Measurements from ENCODE around the gene ADAMTS19. TPM values are rescaled to one million over a fixed set of nuclear protein-coding genes. Genes with fewer than 3 reads are reported as not detected.

The ADAMTS19 gene
- total and polyA plus RNA-seq, 2 experiments from 2014 or later: not detected

DNA sequence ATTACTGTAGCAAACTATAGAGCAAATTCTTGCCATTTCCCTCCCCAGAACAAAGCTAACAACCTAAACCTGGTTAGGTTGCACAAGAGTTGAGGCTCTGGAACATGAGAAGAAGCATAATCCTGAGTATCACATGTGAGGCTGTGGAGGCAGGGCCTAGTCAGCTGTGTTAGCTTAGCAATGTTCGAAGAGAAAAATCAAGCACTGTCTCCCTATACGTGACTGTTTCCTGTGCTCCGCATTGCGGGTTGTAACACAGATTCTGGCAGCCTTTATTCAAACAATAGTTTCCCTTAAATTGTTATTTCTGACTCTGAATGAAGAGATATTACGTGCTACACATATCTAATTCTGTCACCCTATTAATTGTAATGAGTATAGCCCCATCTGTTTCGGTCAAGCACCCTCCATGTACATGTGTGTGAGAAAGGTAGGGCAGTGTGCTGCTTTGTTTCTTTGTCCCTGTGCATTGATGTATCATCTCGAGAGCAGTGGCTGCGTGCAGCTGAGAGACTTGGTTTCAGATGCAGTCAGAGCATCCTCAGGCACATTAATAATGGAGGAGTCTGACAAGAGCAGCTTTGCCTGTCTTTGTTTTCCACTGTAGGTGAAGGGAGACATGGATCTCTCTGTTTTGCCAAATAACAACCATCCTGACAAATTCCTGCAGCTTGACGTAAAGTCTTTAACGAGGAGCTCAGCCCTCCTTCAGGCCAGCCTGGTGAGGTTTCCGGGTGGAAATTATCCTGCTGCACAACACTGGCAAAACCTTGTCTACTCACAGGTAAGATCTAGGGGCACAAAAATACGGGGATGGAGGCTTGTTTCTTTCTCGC, 287.7 kb downstream of the ADAMTS19 start, which contains the start of gene MINAR2:
MINAR2 (plus strand) TSS at position 523 of the 836 bp plus-strand sequence; CDS start at position 620, 97 bp downstream.
- H3K27me3 ChIP-seq (replicated peaks; ENCODE audit: insufficient read depth): no peaks in the 10 kb centered on the region
- WGBS, 2 experiments (ENCODE audit: low coverage in 1 of 2, low lambda C conversion rate in 2 of 2, missing lambda C conversion rate in 2 of 2): 33 to 35% methylated on average over 13 of the region's 13 CpGs
- DNase-seq: no peak
- no peaks in the 10 kb centered on the region for H3K4me1 ChIP-seq (ENCODE audit: insufficient read depth)
- H3K9me2 ChIP-seq (ENCODE audit: insufficient read depth): no peaks in the 10 kb centered on the region
- no peaks in the 10 kb centered on the region for H3K36me3 ChIP-seq (ENCODE audit: low read depth)
- H3K4me2 ChIP-seq (ENCODE audit: unreplicated experiment): no peak within 1 kb of the TSS
- TF ChIP-seq EZH2phosphoT487 (IDR thresholded peaks at IDR 0.05; ENCODE audit: insufficient read depth, low read depth) (no peak), EZH2 (IDR thresholded peaks at IDR 0.05; ENCODE audit: insufficient read depth, poor library complexity, severe bottlenecking) (no peak)
- no peaks in the 10 kb centered on the region for H3K9me3 ChIP-seq (ENCODE audit: low read depth)
- no peak within 1 kb of the TSS for H2AFZ ChIP-seq
- H3K27ac ChIP-seq: no peak within 1 kb of the TSS
- no peaks in the 10 kb centered on the region for H4K20me1 ChIP-seq (ENCODE audit: insufficient read depth)
- H3K4me3 ChIP-seq: no peak within 1 kb of the TSS
- no peaks in the 10 kb centered on the region for H3K79me2 ChIP-seq (ENCODE audit: insufficient read depth)
- in situ Hi-C loops (cut with MboI): no loop called here
- no peaks in the 10 kb centered on the region for H3F3A ChIP-seq (ENCODE audit: insufficient read depth)
- H3K9ac ChIP-seq: no peak within 1 kb of the TSS

DNA sequence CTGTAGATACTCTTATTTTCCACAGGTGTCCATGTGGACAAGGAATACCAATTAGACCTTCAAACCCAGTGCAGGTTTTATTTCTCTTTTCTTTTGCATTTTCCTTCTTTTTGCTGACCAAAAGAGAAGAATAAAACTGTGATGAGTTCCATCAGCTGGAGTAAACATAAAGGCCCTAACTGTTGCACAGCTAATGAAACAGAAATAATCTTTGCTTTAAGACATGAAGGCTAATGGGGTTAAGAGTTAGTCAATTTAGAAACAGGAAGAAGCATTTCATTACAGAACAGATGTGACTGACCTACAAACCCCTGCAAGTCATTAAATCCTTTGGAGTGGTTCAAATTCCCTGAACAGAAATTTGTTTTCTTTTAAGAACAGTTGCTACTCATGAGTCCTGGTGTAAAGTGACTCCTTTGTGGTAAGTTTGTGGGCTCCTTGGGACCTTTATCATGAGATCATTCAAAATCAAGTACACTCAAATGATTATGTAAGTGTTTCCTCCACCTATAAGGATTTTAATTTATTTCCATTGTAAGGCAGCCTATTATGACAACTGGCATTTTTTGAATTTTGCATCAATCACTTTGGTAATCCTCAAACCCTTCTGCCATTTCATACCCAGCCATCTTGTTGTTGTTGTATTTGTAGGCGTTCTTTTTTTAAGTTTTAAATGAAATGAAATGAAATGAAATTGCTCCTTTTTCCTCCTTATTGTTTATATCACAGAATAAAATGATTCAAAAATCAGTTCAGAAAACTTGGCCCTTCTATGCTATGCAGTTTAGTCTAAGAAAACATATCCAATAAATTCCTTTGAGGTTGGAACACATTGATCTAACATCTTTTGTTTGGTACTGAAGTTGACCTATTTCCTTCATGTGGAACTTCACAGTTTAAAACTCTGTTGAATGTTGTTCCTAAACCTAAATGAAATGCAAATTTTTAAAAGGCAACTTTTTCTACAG, 289.1 kb downstream of the ADAMTS19 start:
- WGBS, 2 experiments (ENCODE audit: low coverage in 1 of 2, low lambda C conversion rate in 2 of 2, missing lambda C conversion rate in 2 of 2): 0 to 2% methylated on average over 1 of the region's 1 CpG
- Histone ChIP-seq H3K4me3 (no peak overlapping the region), H2AFZ (no peak overlapping the region), H3K27ac (no peak overlapping the region), H3K79me2 (ENCODE audit: insufficient read depth) (no peaks in the 10 kb centered on the region), H3K9me3 (ENCODE audit: low read depth) (no peaks in the 10 kb centered on the region), H3K9me2 (ENCODE audit: insufficient read depth) (no peaks in the 10 kb centered on the region), H3K9ac (no peak overlapping the region), H3K4me2 (ENCODE audit: unreplicated experiment) (no peak overlapping the region), H3F3A (ENCODE audit: insufficient read depth) (no peaks in the 10 kb centered on the region), H3K36me3 (ENCODE audit: low read depth) (no peaks in the 10 kb centered on the region), H3K27me3 (replicated peaks; ENCODE audit: insufficient read depth) (no peaks in the 10 kb centered on the region), H4K20me1 (ENCODE audit: insufficient read depth) (no peaks in the 10 kb centered on the region), H3K4me1 (ENCODE audit: insufficient read depth) (no peaks in the 10 kb centered on the region)
- in situ Hi-C loops (cut with MboI): no loop called here
- no peak for DNase-seq
- TF ChIP-seq EZH2phosphoT487 (IDR thresholded peaks at IDR 0.05; ENCODE audit: insufficient read depth, low read depth): no peak
- no peak for TF ChIP-seq EZH2 (IDR thresholded peaks at IDR 0.05; ENCODE audit: insufficient read depth, poor library complexity, severe bottlenecking)

DNA sequence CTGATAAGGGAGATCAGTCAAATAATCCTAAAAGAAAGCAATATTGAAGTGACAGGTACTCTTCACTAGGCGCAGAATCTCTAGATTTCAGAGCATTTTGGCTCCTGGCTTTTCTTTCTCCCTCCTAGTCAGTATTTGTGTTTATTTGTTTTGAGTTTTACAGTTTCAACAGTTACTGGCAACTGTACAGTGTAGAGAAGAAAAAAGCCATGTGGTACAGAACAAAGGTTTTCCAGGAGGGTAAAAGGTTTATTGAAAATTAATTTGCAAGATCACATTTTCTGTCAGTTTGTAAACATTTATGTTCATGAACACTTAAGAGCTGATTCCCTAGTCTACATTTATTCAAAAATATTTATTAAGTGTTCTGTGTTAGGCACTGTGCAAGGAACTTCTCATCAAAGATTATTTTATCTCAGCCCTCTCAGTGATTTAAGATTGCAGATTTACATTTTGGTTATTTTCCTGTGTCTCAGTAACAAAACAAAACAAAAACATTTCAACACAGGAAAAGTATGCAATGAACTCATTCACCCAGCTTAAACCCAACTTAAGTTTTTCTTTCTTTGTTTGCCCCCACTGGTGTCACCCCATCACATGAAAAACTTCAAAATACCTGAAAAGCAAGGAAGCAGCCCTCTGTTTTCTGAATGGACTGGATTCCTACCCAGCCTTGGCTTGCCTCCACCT, 300.7 kb downstream of the ADAMTS19 start:
- Histone ChIP-seq H4K20me1 (ENCODE audit: insufficient read depth) (no peaks in the 10 kb centered on the region), H3K9ac (no peak overlapping the region), H3K27me3 (replicated peaks; ENCODE audit: insufficient read depth) (no peaks in the 10 kb centered on the region), H3K27ac (no peak overlapping the region), H3K9me2 (ENCODE audit: insufficient read depth) (no peaks in the 10 kb centered on the region), H3K4me2 (ENCODE audit: unreplicated experiment) (no peak overlapping the region), H3K79me2 (ENCODE audit: insufficient read depth) (no peaks in the 10 kb centered on the region), H3K9me3 (ENCODE audit: low read depth) (no peaks in the 10 kb centered on the region), H3K4me3 (no peak overlapping the region), H2AFZ (no peak overlapping the region), H3K36me3 (ENCODE audit: low read depth) (no peaks in the 10 kb centered on the region), H3F3A (ENCODE audit: insufficient read depth) (no peaks in the 10 kb centered on the region), H3K4me1 (ENCODE audit: insufficient read depth) (no peaks in the 10 kb centered on the region)
- no peak for TF ChIP-seq EZH2 (IDR thresholded peaks at IDR 0.05; ENCODE audit: insufficient read depth, poor library complexity, severe bottlenecking)
- no peak for TF ChIP-seq EZH2phosphoT487 (IDR thresholded peaks at IDR 0.05; ENCODE audit: insufficient read depth, low read depth)
- DNase-seq: no peak
- 44 to 48% methylated on average over 1 of the region's 1 CpG for WGBS, 2 experiments (ENCODE audit: low coverage in 1 of 2, low lambda C conversion rate in 2 of 2, missing lambda C conversion rate in 2 of 2)
- in situ Hi-C loops (cut with MboI): loop anchor here (10.0 to 25.0 kb wide), 2 partner anchors 846 to 1548 kb away; no protein-coding TSS in a partner anchor

DNA sequence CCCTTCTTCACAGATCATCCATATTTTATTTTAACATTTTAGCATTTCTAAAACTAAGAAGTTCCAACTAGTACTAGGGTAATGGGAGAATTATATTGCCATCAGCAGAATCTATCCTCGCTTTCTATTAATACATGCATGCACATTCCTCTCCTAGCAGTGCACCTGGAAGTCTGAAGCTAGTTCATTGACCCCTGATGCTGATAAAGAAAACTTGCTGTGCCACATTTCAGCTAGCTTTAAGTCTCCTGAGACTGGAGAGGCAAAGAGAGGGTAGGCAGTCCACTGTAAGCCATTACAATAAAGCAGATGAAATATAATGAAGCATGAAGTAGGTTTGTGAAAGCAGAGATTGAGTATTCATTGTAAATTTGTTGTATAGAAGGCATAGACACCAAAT, 303.6 kb downstream of the ADAMTS19 start:
- no peaks in the 10 kb centered on the region for H3K36me3 ChIP-seq (ENCODE audit: low read depth)
- DNase-seq: no peak
- no peak overlapping the region for H3K4me3 ChIP-seq
- H3K27me3 ChIP-seq (replicated peaks; ENCODE audit: insufficient read depth): no peaks in the 10 kb centered on the region
- no peaks in the 10 kb centered on the region for H3K79me2 ChIP-seq (ENCODE audit: insufficient read depth)
- H3K27ac ChIP-seq: no peak overlapping the region
- H3K9me2 ChIP-seq (ENCODE audit: insufficient read depth): no peaks in the 10 kb centered on the region
- H3F3A ChIP-seq (ENCODE audit: insufficient read depth): no peaks in the 10 kb centered on the region
- no peak overlapping the region for H2AFZ ChIP-seq
- 18 to 21% methylated on average over 1 of the region's 1 CpG for WGBS, 2 experiments (ENCODE audit: low coverage in 1 of 2, low lambda C conversion rate in 2 of 2, missing lambda C conversion rate in 2 of 2)
- no peaks in the 10 kb centered on the region for H3K9me3 ChIP-seq (ENCODE audit: low read depth)
- H3K4me2 ChIP-seq (ENCODE audit: unreplicated experiment): no peak overlapping the region
- TF ChIP-seq EZH2phosphoT487 (IDR thresholded peaks at IDR 0.05; ENCODE audit: insufficient read depth, low read depth) (no peak), EZH2 (IDR thresholded peaks at IDR 0.05; ENCODE audit: insufficient read depth, poor library complexity, severe bottlenecking) (no peak)
- no peak overlapping the region for H3K9ac ChIP-seq
- in situ Hi-C loops (cut with MboI): loop anchor here (10.0 to 25.0 kb wide), 2 partner anchors 849 to 1551 kb away; no protein-coding TSS in a partner anchor
- H4K20me1 ChIP-seq (ENCODE audit: insufficient read depth): no peaks in the 10 kb centered on the region
- no peaks in the 10 kb centered on the region for H3K4me1 ChIP-seq (ENCODE audit: insufficient read depth)
